Naive thymus-derived CD4-positive, alpha-beta T cell (primary cell): ENCODE results near the gene MYCL. TPM values are rescaled to one million over a fixed set of nuclear protein-coding genes. Genes with fewer than 3 reads are reported as not detected.

ENCODE experiments used
- ATAC-seq: fragments of 150-1000 bp; cut with Tn5 transposase; 2 replicates; pipeline ENCODE4 v1.10.0; 2021; ENCODE audit warnings: mild to moderate bottlenecking, moderate library complexity
- CTCF ChIA-PET: fragments of 350-600 bp; sonication (Branson Sonifier 250); formaldehyde crosslinking; loops from one replicate; lab custom pipeline; 2021; ENCODE audit warnings: antibody characterized with exemption; lab: Charles Lee
- POLR2A ChIA-PET: fragments of 350-600 bp; sonication (Branson Sonifier 250); formaldehyde crosslinking; loops from one replicate; lab custom pipeline; 2021; ENCODE audit warnings: antibody characterized with exemption, inconsistent platforms; lab: Charles Lee
- DNase-seq, 9 donors: peaks; one replicate each; pipeline versions ENCODE4 v3.0.0 to v3.0.0-alpha.2; 2020 to 2022; ENCODE audit warnings: mixed read lengths in 1 of 9
- H3K27ac ChIP-seq: one replicate; pipeline ENCODE4 v1.7.0; 2013; ENCODE audit warnings: mild to moderate bottlenecking, low read depth, low read length, moderate library complexity
- H3K27me3 ChIP-seq, 2 donors: one replicate each; pipeline ENCODE4 v1.7.0; 2013; ENCODE audit warnings: low read length in 2 of 2, mild to moderate bottlenecking in 2 of 2, moderate library complexity in 2 of 2; ENCODE audit not compliant: control insufficient read depth in 2 of 2, insufficient read depth in 2 of 2
- H3K36me3 ChIP-seq, 3 experiments: 1 replicate in 2 of 3; 2 replicates in 1 of 3; pipeline ENCODE4 v1.7.0; 2013; ENCODE audit warnings: low read length in 3 of 3, mild to moderate bottlenecking in 3 of 3, moderate library complexity in 1 of 3; ENCODE audit not compliant: insufficient read depth in 3 of 3, control insufficient read depth in 2 of 3
- H3K4me1 ChIP-seq, 2 donors: one replicate each; pipeline ENCODE4 v1.7.0; 2013; ENCODE audit warnings: low read length in 2 of 2, mild to moderate bottlenecking in 2 of 2, moderate library complexity in 1 of 2; ENCODE audit not compliant: control insufficient read depth in 2 of 2, insufficient read depth in 2 of 2
- H3K4me3 ChIP-seq: 2 replicates; pipeline ENCODE4 v1.7.0; 2013; ENCODE audit warnings: mild to moderate bottlenecking, low read length
- H3K9me3 ChIP-seq, 3 experiments: 1 replicate in 2 of 3; 2 replicates in 1 of 3; pipeline ENCODE4 v1.7.0; 2013; ENCODE audit warnings: low read length in 3 of 3; ENCODE audit not compliant: control insufficient read depth in 2 of 3
- H3K27ac Mint-ChIP-seq, 9 donors: one replicate each; pipeline ENCODE4 v1.8.0; 2020 to 2022; ENCODE audit warnings: mixed read lengths in 9 of 9, mild to moderate bottlenecking in 8 of 9, moderate library complexity in 5 of 9, inconsistent platforms in 2 of 9
- H3K27me3 Mint-ChIP-seq, 5 donors: one replicate each; pipeline ENCODE4 v1.8.0; 2021 to 2022; ENCODE audit warnings: mixed read lengths in 5 of 5, mild to moderate bottlenecking in 1 of 5
- H3K36me3 Mint-ChIP-seq, 5 donors: one replicate each; pipeline ENCODE4 v1.8.0; 2020 to 2022; ENCODE audit warnings: mixed read lengths in 5 of 5, mild to moderate bottlenecking in 3 of 5, inconsistent platforms in 1 of 5
- H3K4me1 Mint-ChIP-seq, 7 donors: one replicate each; pipeline ENCODE4 v1.8.0; 2020 to 2022; ENCODE audit warnings: mixed read lengths in 7 of 7, mild to moderate bottlenecking in 3 of 7, inconsistent platforms in 1 of 7
- H3K4me3 Mint-ChIP-seq, 10 donors: one replicate each; pipeline ENCODE4 v1.8.0; 2020 to 2022; ENCODE audit warnings: mild to moderate bottlenecking in 10 of 10, mixed read lengths in 10 of 10, moderate library complexity in 6 of 10, inconsistent platforms in 2 of 10
- H3K9me3 Mint-ChIP-seq, 11 donors: one replicate each; pipeline ENCODE4 v1.8.0; 2020 to 2022; ENCODE audit warnings: mixed read lengths in 11 of 11, mild to moderate bottlenecking in 4 of 11, inconsistent platforms in 1 of 11, moderate library complexity in 1 of 11
- intact Hi-C, 2 donors: fragments of 100-400 bp; cut with micrococcal nuclease; formaldehyde crosslinking; loops; one replicate each; pipeline ENCODE4 v1.15.1; 2023
- polyA plus RNA-seq, 2 donors: library from polyadenylated mRNA; unstranded; fragments of 300-500 nt; fragmentation: Illumina TruSeq; gene quantifications; one replicate each; pipeline ENCODE4 v1.2.3, GENCODE V29; 2021
- total RNA-seq, 6 experiments: library from RNA in 5 of 6; stranded (reverse) in 5 of 6; gene quantifications; 1 replicate in 5 of 6; 2 replicates in 1 of 6; pipeline ENCODE4 v1.2.3 and lab custom pipeline; 2021 to 2026

The MYCL gene
- total and polyA plus RNA-seq, 7 experiments from 2014 or later = 0.05 to 8.1 (median 0.46) TPM; not detected in 2

GRCh38 chr1:39859859-39860812 lies 41.6 kb downstream of the MYCL start:
- Mint-ChIP-seq H3K4me1 (peaks cover 6 to 24% (median 20%) of the 10 kb centered on the region in 7 donors), H3K27ac (no peak overlapping the region), H3K36me3 (peaks cover 11 to 33% (median 21%) of the 10 kb centered on the region in 5 donors), H3K9me3 (no peaks in the 10 kb centered on the region), H3K4me3 (no peak overlapping the region), H3K27me3 (no peaks in the 10 kb centered on the region)
- Histone ChIP-seq H3K9me3 (no peaks in the 10 kb centered on the region), H3K27ac (no peak overlapping the region), H3K4me3 (no peak overlapping the region), H3K4me1 (no peaks in the 10 kb centered on the region), H3K36me3 (peaks cover 0 to 21% (median 0%) of the 10 kb centered on the region in 3 experiments), H3K27me3 (no peaks in the 10 kb centered on the region)
- DNase-seq (no peak), ATAC-seq (no peak)
- ChIA-PET CTCF (no interaction called here), POLR2A (interaction anchor here (0.6 kb wide), 1 partner anchor 209 kb away, joined by 4 read pairs; no protein-coding TSS in a partner anchor)
- intact Hi-C loops = no loop called here

DNA sequence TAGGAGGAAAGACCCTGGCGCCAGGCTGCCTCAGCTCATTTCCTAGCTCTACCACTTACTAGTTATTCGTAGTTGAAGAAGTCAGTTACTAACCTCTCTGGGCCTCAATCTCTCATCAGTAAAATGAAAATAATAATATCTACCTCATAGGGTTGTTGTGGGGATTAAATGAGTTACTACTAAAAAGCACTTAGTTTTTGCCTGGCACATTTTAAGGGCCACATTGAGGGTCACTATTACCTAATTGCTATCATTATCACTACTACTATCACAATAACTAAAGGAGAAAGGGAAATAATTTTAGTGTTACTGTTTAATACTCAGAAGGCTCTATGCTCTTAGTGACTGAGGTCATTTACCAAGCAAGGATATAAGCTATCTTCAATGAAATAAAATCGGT lies 43.4 kb downstream of the MYCL start:
- Mint-ChIP-seq H3K4me1 (peaks cover 5 to 13% (median 10%) of the 10 kb centered on the region in 7 donors), H3K36me3 (peaks cover 8 to 32% (median 17%) of the 10 kb centered on the region in 5 donors), H3K9me3 (no peaks in the 10 kb centered on the region), H3K27me3 (no peaks in the 10 kb centered on the region), H3K27ac (no peak overlapping the region), H3K4me3 (no peak overlapping the region)
- intact Hi-C loops = no loop called here
- ChIA-PET POLR2A (interaction anchor here (0.6 kb wide), 1 partner anchor 205 kb away, joined by 4 read pairs; no protein-coding TSS in a partner anchor), CTCF (no interaction called here)
- no peaks in the 10 kb centered on the region for H3K9me3 ChIP-seq
- H3K36me3 ChIP-seq = peaks cover 0 to 34% (median 0%) of the 10 kb centered on the region in 3 experiments
- no peaks in the 10 kb centered on the region for H3K27me3 ChIP-seq
- no peaks in the 10 kb centered on the region for H3K4me1 ChIP-seq
- DNase-seq (no peak), ATAC-seq (no peak)
- H3K27ac ChIP-seq = no peak overlapping the region
- H3K4me3 ChIP-seq = no peak overlapping the region

DNA sequence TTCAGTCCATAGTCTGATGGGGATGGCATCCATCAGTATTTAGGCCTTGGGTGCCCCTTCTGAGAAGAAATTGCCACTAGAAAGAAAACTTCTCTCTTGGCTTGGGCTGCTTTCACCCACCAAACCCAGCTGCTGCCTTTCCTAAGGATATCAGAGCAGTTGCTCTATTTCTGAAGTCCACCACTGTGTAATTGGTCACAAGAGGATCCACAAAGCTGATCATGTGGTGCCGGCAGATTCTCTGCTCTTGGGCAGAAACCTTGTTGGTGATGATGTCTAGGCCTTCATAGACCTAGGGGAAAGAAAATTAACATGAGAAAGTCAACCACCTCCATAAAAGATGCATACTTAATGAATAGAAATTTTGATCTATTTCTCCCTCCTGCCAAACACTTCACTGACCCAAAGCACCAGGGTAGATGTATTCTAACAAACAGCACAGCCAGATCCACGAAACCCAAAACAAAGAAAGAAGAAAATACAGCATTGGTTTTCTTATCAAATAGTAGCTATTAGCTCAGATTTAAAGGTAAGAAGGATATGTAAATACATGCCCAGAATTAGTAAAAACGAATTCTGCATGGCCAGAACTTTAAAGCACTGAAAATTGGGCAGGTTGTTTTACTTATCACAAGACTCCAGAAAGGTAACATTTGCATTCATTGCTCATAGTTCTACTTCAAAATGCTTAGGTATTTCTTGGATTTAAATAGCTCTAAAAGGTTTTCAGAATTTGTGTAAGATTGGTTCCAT lies 44.4 kb downstream of the MYCL start:
- Mint-ChIP-seq H3K9me3 (no peaks in the 10 kb centered on the region), H3K4me3 (no peak overlapping the region), H3K27ac (no peak overlapping the region), H3K36me3 (peaks cover 7 to 39% (median 17%) of the 10 kb centered on the region in 5 donors), H3K4me1 (peaks cover 5 to 13% (median 11%) of the 10 kb centered on the region in 7 donors), H3K27me3 (no peaks in the 10 kb centered on the region)
- DNase-seq (no peak), ATAC-seq (no peak)
- Histone ChIP-seq H3K36me3 (peaks cover 0 to 30% (median 0%) of the 10 kb centered on the region in 3 experiments), H3K27ac (no peak overlapping the region), H3K4me1 (no peaks in the 10 kb centered on the region), H3K27me3 (no peaks in the 10 kb centered on the region), H3K4me3 (no peak overlapping the region), H3K9me3 (no peaks in the 10 kb centered on the region)
- ChIA-PET POLR2A (interaction anchor here (0.6 kb wide), 1 partner anchor 206 kb away, joined by 4 read pairs; no protein-coding TSS in a partner anchor), CTCF (no interaction called here)
- intact Hi-C loops = no loop called here

DNA sequence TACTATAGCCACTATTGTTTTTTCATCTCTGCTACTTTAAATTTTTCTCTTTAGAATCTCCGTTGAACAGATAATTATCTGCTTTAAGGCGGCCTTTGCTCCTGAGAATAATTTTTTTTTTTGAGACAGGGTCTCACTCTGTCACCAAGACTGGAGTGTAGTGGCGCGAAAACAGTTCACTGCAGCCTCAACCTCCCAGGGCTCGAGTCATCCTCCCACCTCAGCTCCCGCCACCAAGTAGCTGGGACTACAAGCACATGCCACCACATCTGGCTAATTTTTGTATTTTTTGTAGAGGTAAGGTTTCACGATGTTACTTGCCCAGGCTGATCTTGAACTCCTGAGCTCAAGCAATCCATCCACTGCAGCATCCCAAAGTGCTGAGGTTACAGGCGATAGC lies 47.0 kb downstream of the MYCL start:
- no peak overlapping the region for H3K27ac Mint-ChIP-seq
- H3K36me3 Mint-ChIP-seq = peaks cover 3 to 31% (median 11%) of the 10 kb centered on the region in 5 donors
- H3K4me3 Mint-ChIP-seq = no peak overlapping the region
- Histone ChIP-seq H3K27ac (no peak overlapping the region), H3K4me3 (no peak overlapping the region), H3K9me3 (no peaks in the 10 kb centered on the region), H3K27me3 (no peaks in the 10 kb centered on the region), H3K4me1 (no peaks in the 10 kb centered on the region), H3K36me3 (peaks cover 0 to 35% (median 0%) of the 10 kb centered on the region in 3 experiments)
- peaks cover 0 to 14% (median 6%) of the 10 kb centered on the region in 7 donors for H3K4me1 Mint-ChIP-seq
- ATAC-seq = no peak
- H3K9me3 Mint-ChIP-seq = no peaks in the 10 kb centered on the region
- POLR2A ChIA-PET = interaction anchor here (0.5 to 0.7 kb wide), 2 partner anchors 19 to 717 kb away, joined by 3 read pairs; no protein-coding TSS in a partner anchor
- no peak for DNase-seq
- intact Hi-C loops = no loop called here
- no peaks in the 10 kb centered on the region for H3K27me3 Mint-ChIP-seq
- CTCF ChIA-PET = no interaction called here

DNA sequence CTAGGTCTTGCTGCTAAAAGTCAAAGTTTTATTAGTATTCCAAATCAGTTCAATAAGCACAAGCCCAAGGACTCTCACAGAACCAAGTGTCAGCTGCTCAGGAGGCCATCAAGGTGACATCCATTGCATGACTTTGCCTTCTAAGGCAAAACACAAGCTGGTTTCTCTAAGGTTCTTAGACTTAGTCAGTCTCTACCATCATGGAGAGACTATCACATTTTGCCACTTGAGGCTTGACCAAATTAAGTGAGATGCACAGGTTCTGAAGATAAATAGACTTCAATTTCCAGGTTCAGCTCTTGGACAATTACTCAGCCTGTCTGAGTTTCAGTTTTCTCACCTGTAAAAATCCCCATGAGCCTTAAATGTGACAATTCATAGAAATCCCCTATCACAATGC lies 47.4 kb downstream of the MYCL start:
- H3K27ac Mint-ChIP-seq = no peak overlapping the region
- CTCF ChIA-PET = no interaction called here
- no peaks in the 10 kb centered on the region for H3K27me3 Mint-ChIP-seq
- DNase-seq (no peak), ATAC-seq (no peak)
- H3K4me1 Mint-ChIP-seq = peaks cover 0 to 14% (median 6%) of the 10 kb centered on the region in 7 donors
- H3K4me3 Mint-ChIP-seq = no peak overlapping the region
- no peak overlapping the region for H3K27ac ChIP-seq
- H3K9me3 ChIP-seq = no peaks in the 10 kb centered on the region
- POLR2A ChIA-PET = interaction anchor here (0.5 to 0.7 kb wide), 2 partner anchors 19 to 717 kb away, joined by 3 read pairs; no protein-coding TSS in a partner anchor
- intact Hi-C loops = no loop called here
- H3K36me3 Mint-ChIP-seq = peaks cover 3 to 31% (median 11%) of the 10 kb centered on the region in 5 donors
- H3K4me3 ChIP-seq = no peak overlapping the region
- no peaks in the 10 kb centered on the region for H3K9me3 Mint-ChIP-seq
- H3K27me3 ChIP-seq = no peaks in the 10 kb centered on the region
- no peaks in the 10 kb centered on the region for H3K4me1 ChIP-seq
- H3K36me3 ChIP-seq = peaks cover 0 to 37% (median 0%) of the 10 kb centered on the region in 3 experiments

GRCh38 chr1:39852876-39853275 lies 48.8 kb downstream of the MYCL start:
- intact Hi-C loops = no loop called here
- H3K9me3 ChIP-seq = no peaks in the 10 kb centered on the region
- peaks cover 3 to 35% (median 11%) of the 10 kb centered on the region in 5 donors for H3K36me3 Mint-ChIP-seq
- H3K4me1 ChIP-seq = no peaks in the 10 kb centered on the region
- DNase-seq (no peak), ATAC-seq (no peak)
- no peak overlapping the region for H3K4me3 ChIP-seq
- H3K27ac ChIP-seq = no peak overlapping the region
- H3K27me3 ChIP-seq = no peaks in the 10 kb centered on the region
- H3K27ac Mint-ChIP-seq = peak overlapping the region in 1 of 9 donors; percentile 18
- H3K4me1 Mint-ChIP-seq = peaks cover 0 to 13% (median 6%) of the 10 kb centered on the region in 7 donors
- no peak overlapping the region for H3K4me3 Mint-ChIP-seq
- ChIA-PET POLR2A (no interaction called here), CTCF (interaction anchor here (0.5 kb wide), 1 partner anchor 179 kb away, joined by 3 read pairs; no protein-coding TSS in a partner anchor)
- H3K36me3 ChIP-seq = peaks cover 0 to 37% (median 0%) of the 10 kb centered on the region in 3 experiments
- H3K9me3 Mint-ChIP-seq = no peaks in the 10 kb centered on the region
- no peaks in the 10 kb centered on the region for H3K27me3 Mint-ChIP-seq
